A549 (cell line): ENCODE data around the gene PASK. TPM values are rescaled to one million over a fixed set of nuclear protein-coding genes. Genes with fewer than 3 reads are reported as not detected.

ENCODE experiments used
- ATAC-seq, 2 experiments: fragments of 200-7000 bp in 1 of 2; fragments of >200 bp in 1 of 2; cut with Nextera tagmentation in 1 of 2; cut with Tn5 transposase in 1 of 2; 3 replicates each; pipeline versions ENCODE4 v1.8.0 to v1.9.1; 2018 to 2020; ENCODE audit warnings: mild to moderate bottlenecking in 1 of 2, moderate library complexity in 1 of 2
- CTCF ChIA-PET: fragments of 300-600 bp; sonication (Branson Sonifier 250); formaldehyde crosslinking; extraction: SDS; loops from one replicate; lab custom pipeline; 2021; ENCODE audit warnings: antibody characterized with exemption, inconsistent platforms; lab: Yijun Ruan, JAX
- POLR2A ChIA-PET: fragments of 350-600 bp; formaldehyde crosslinking; extraction: SDS; loops from one replicate; lab custom pipeline; 2021; ENCODE audit warnings: antibody characterized with exemption, inconsistent platforms; lab: Yijun Ruan, JAX
- DNase-seq, 2 experiments: peaks; one replicate each; pipeline versions ENCODE4 v3.0.0 to v3.0.0-alpha.2; 2011 to 2016; ENCODE audit warnings: low read depth in 1 of 2, low spot score in 1 of 2
- FAIRE-seq: peaks from 2 replicates; lab custom pipeline; 2011; peaks lifted over from hg19 to GRCh38; lab: Jason Lieb, UNC
- H3K27ac ChIP-seq, 2 experiments: fragments of >200 bp; sonication (Bioruptor Twin); formaldehyde crosslinking; 3 replicates each; pipeline ENCODE4 v1.5.1; 2016 to 2017
- H3K4me1 ChIP-seq: fragments of >200 bp; sonication (Bioruptor Twin); formaldehyde crosslinking; 3 replicates; pipeline ENCODE4 v1.6.1; 2016
- H3K4me2 ChIP-seq: fragments of >200 bp; sonication (Bioruptor Twin); formaldehyde crosslinking; 3 replicates; pipeline ENCODE4 v1.6.1; 2016
- H3K4me3 ChIP-seq: fragments of >200 bp; sonication (Bioruptor Twin); formaldehyde crosslinking; 3 replicates; pipeline ENCODE4 v1.5.1; 2016
- H3K9me3 ChIP-seq: fragments of >200 bp; sonication (Bioruptor Twin); formaldehyde crosslinking; 3 replicates; pipeline ENCODE4 v1.6.1; 2016
- BHLHE40 ChIP-seq: IDR thresholded peaks from 2 replicates; pipeline ENCODE4 v1.6.1; 2012; ENCODE audit warnings: low read depth, low read length, inconsistent platforms
- FOSB ChIP-seq: fragments of 250-450 bp; sonication (Bioruptor Pico); IDR thresholded peaks from 2 replicates; pipeline ENCODE4 v1.5.0; 2020; ENCODE audit warnings: mild to moderate bottlenecking, moderate library complexity
- FOXS1 ChIP-seq: fragments of 250-450 bp; sonication (Bioruptor Pico); IDR thresholded peaks from 2 replicates; pipeline ENCODE4 v1.5.0; 2020; ENCODE audit warnings: mild to moderate bottlenecking, moderate library complexity
- HDAC2 ChIP-seq: fragments of 200-600 bp; sonication (generic); IDR thresholded peaks from 2 replicates; pipeline ENCODE4 v1.6.1; 2016
- HEYL ChIP-seq: fragments of 250-450 bp; sonication (Bioruptor Pico); IDR thresholded peaks from 2 replicates; pipeline ENCODE4 v1.8.0; 2021; ENCODE audit warnings: mild to moderate bottlenecking, moderate library complexity
- HOXA7 ChIP-seq: fragments of 250-450 bp; sonication (Bioruptor Pico); IDR thresholded peaks from 2 replicates; pipeline ENCODE4 v1.5.0; 2020; ENCODE audit warnings: mild to moderate bottlenecking, moderate library complexity
- KDM5A ChIP-seq: fragments of 200-600 bp; sonication (generic); IDR thresholded peaks from 2 replicates; pipeline ENCODE4 v1.6.1; 2016; ENCODE audit warnings: antibody characterized with exemption, mild to moderate bottlenecking
- MAZ ChIP-seq: fragments of 150-350 bp; IDR thresholded peaks from 2 replicates; pipeline ENCODE4 v1.6.1; 2014; ENCODE audit warnings: antibody characterized with exemption, low read depth, low read length, borderline replicate concordance
- MYC ChIP-seq: IDR thresholded peaks from 2 replicates; pipeline ENCODE4 v1.6.1; 2012; ENCODE audit warnings: mild to moderate bottlenecking, inconsistent platforms, low read length, improper control_type of control experiment, borderline replicate concordance
- NFE2L2 ChIP-seq: fragments of 150-350 bp; conservative IDR thresholded peaks from 2 replicates; pipeline ENCODE4 v1.6.1; 2014; ENCODE audit warnings: low read length
- NR3C1 ChIP-seq: fragments of >200 bp; sonication (Bioruptor Twin); formaldehyde crosslinking; IDR thresholded peaks from 3 replicates; pipeline ENCODE4 v1.6.1; 2017
- PHF8 ChIP-seq: fragments of 200-600 bp; sonication (generic); IDR thresholded peaks from 2 replicates; pipeline ENCODE4 v1.6.1; 2016; ENCODE audit warnings: low read depth, mild to moderate bottlenecking, antibody characterized with exemption, moderate library complexity, borderline replicate concordance
- POLR2A ChIP-seq: IDR thresholded peaks from 2 replicates; pipeline ENCODE4 v1.6.1; 2012; ENCODE audit warnings: mild to moderate bottlenecking, low read length
- RFX5 ChIP-seq: fragments of 450-650 bp; IDR thresholded peaks from 2 replicates; pipeline ENCODE4 v1.7.1; 2014; ENCODE audit warnings: antibody characterized with exemption, mild to moderate bottlenecking, moderate library complexity
- RNF2 ChIP-seq: fragments of 200-600 bp; sonication (generic); IDR thresholded peaks from 2 replicates; pipeline ENCODE4 v1.6.1; 2016; ENCODE audit warnings: low read depth, mild to moderate bottlenecking, antibody characterized with exemption, moderate library complexity, borderline replicate concordance
- WGBS: methylation state at CpG from one replicate; pipeline ENCODE4 v1.1.6; 2017; ENCODE audit errors: missing lambda C conversion rate; 5-methylcytosine and 5-hydroxymethylcytosine counted together
- polyA plus RNA-seq, 4 experiments: library from polyadenylated mRNA; depleted of rRNA in 3 of 4; stranded (reverse); fragments of >200 nt; fragmentation: RNase III in 1 of 4; extraction: RNeasy Plus Mini Kit Qiagen cat#74134 plus additional on column Dnase treatment in 1 of 4; gene quantifications; 2 replicates in 3 of 4; 3 replicates in 1 of 4; pipeline ENCODE4 v1.2.3, GENCODE V29; 2011 to 2017
- TF ChIP-seq, protein P1 (sequence below): fragments of >200 bp; sonication (Bioruptor Twin); formaldehyde crosslinking; IDR thresholded peaks from 3 replicates; pipeline ENCODE4 v1.6.1; 2016
- TF ChIP-seq, protein P2 (sequence below): fragments of 250-450 bp; sonication (Bioruptor Pico); IDR thresholded peaks from 2 replicates; pipeline ENCODE4 v1.5.0; 2020; ENCODE audit warnings: low read depth, mild to moderate bottlenecking, moderate library complexity
- TF ChIP-seq, protein P3 (sequence below): fragments of 200-600 bp; sonication (generic); IDR thresholded peaks from 2 replicates; pipeline ENCODE4 v1.6.1; 2016; ENCODE audit warnings: antibody characterized with exemption, mild to moderate bottlenecking, moderate library complexity
- TF ChIP-seq, protein P4 (sequence below): fragments of 150-350 bp; IDR thresholded peaks from 2 replicates; pipeline ENCODE4 v1.6.1; 2014; ENCODE audit warnings: low read depth, mild to moderate bottlenecking, low read length

The PASK gene
- polyA plus RNA-seq, 2 of the 4 experiments (the other 2 are of a cell fraction), result 7.4 to 12.4 TPM

DNA sequence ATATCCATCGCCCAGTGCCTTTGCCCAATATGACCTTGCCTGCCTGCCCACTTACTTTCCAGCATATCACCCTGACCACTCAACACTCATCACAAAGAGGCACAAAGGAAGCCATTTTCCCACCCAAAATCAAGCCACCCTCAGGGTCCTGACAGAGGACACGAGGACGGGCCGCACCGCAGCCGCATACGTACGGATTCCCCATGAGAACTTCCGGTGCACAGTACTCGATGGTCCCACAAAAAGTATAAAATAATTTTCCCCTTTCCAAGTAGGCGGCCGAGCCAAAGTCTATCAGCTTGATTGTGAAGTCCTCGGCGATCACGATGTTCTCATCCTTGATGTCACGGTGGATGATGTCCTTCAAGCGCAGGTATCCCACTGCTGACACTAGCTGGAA is 37.2 kb downstream of the PASK start:
- FAIRE-seq, result no peak
- 95% methylated on average over 17 of the region's 17 CpGs for WGBS
- POLR2A ChIA-PET, result no interaction called here
- CTCF ChIA-PET, result interaction anchor here (1.1 kb wide), 2 partner anchors 8 to 12 kb away, joined by 3 read pairs; no protein-coding TSS in a partner anchor
- no peak for TF ChIP-seq RFX5
- no peak for TF ChIP-seq PHF8
- H3K4me1 ChIP-seq, result no peaks in the 10 kb centered on the region
- no peak overlapping the region for H3K4me2 ChIP-seq
- DNase-seq, result no peak
- no peaks in the 10 kb centered on the region for H3K9me3 ChIP-seq
- ATAC-seq, result no peak
- H3K27ac ChIP-seq, result no peak overlapping the region
- no peak overlapping the region for H3K4me3 ChIP-seq

DNA sequence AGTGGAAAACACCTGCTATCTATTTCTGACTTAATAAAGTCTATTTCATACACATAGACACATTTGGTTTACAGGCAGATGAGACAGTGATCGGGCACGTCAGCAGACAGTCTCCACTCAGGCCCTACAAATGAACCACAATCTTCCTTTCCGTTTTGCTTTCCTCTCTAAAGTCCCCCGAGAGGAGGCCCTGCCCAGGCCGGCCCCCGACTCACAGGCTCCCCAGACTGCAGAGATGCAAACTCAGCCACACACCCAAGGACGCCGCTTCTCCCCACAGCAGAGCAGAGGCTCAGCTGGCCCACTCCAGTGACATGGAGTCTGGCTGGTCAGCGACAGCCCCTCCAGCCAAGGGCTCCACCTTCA is 37.8 kb downstream of the PASK start:
- FAIRE-seq, result no peak
- ChIA-PET CTCF (interaction anchor here (0.5 to 1.1 kb wide), 2 partner anchors 11 to 411 kb away, joined by 3 read pairs; no protein-coding TSS in a partner anchor), POLR2A (no interaction called here)
- no peak for ATAC-seq
- DNase-seq, result no peak
- no peak overlapping the region for H3K27ac ChIP-seq
- H3K4me3 ChIP-seq, result no peak overlapping the region
- no peak overlapping the region for H3K4me2 ChIP-seq
- no peaks in the 10 kb centered on the region for H3K4me1 ChIP-seq
- TF ChIP-seq BHLHE40 (no peak), KDM5A (no peak), NFE2L2 (no peak), HOXA7 (CRISPR knock-in tag) (no peak), MAZ (no peak), FOSB (CRISPR knock-in tag) (no peak), FOXS1 (CRISPR knock-in tag) (no peak), RNF2 (no peak), HEYL (no peak), NR3C1 (no peak), POLR2A (no peak), MYC (no peak), PHF8 (no peak), HDAC2 (no peak)
- TF ChIP-seq, protein P1, sequence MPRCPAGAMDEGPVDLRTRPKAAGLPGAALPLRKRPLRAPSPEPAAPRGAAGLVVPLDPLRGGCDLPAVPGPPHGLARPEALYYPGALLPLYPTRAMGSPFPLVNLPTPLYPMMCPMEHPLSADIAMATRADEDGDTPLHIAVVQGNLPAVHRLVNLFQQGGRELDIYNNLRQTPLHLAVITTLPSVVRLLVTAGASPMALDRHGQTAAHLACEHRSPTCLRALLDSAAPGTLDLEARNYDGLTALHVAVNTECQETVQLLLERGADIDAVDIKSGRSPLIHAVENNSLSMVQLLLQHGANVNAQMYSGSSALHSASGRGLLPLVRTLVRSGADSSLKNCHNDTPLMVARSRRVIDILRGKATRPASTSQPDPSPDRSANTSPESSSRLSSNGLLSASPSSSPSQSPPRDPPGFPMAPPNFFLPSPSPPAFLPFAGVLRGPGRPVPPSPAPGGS, result no peak
- TF ChIP-seq, protein P2, sequence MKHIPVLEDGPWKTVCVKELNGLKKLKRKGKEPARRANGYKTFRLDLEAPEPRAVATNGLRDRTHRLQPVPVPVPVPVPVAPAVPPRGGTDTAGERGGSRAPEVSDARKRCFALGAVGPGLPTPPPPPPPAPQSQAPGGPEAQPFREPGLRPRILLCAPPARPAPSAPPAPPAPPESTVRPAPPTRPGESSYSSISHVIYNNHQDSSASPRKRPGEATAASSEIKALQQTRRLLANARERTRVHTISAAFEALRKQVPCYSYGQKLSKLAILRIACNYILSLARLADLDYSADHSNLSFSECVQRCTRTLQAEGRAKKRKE (CRISPR knock-in tag), result no peak
- TF ChIP-seq, protein P3, sequence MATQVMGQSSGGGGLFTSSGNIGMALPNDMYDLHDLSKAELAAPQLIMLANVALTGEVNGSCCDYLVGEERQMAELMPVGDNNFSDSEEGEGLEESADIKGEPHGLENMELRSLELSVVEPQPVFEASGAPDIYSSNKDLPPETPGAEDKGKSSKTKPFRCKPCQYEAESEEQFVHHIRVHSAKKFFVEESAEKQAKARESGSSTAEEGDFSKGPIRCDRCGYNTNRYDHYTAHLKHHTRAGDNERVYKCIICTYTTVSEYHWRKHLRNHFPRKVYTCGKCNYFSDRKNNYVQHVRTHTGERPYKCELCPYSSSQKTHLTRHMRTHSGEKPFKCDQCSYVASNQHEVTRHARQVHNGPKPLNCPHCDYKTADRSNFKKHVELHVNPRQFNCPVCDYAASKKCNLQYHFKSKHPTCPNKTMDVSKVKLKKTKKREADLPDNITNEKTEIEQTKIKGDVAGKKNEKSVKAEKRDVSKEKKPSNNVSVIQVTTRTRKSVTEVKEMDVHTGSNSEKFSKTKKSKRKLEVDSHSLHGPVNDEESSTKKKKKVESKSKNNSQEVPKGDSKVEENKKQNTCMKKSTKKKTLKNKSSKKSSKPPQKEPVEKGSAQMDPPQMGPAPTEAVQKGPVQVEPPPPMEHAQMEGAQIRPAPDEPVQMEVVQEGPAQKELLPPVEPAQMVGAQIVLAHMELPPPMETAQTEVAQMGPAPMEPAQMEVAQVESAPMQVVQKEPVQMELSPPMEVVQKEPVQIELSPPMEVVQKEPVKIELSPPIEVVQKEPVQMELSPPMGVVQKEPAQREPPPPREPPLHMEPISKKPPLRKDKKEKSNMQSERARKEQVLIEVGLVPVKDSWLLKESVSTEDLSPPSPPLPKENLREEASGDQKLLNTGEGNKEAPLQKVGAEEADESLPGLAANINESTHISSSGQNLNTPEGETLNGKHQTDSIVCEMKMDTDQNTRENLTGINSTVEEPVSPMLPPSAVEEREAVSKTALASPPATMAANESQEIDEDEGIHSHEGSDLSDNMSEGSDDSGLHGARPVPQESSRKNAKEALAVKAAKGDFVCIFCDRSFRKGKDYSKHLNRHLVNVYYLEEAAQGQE, result no peak
- TF ChIP-seq, protein P4, sequence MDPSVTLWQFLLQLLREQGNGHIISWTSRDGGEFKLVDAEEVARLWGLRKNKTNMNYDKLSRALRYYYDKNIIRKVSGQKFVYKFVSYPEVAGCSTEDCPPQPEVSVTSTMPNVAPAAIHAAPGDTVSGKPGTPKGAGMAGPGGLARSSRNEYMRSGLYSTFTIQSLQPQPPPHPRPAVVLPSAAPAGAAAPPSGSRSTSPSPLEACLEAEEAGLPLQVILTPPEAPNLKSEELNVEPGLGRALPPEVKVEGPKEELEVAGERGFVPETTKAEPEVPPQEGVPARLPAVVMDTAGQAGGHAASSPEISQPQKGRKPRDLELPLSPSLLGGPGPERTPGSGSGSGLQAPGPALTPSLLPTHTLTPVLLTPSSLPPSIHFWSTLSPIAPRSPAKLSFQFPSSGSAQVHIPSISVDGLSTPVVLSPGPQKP, result no peak
- WGBS, result 92% methylated on average over 9 of the region's 9 CpGs
- H3K9me3 ChIP-seq, result no peaks in the 10 kb centered on the region
